GM18507 (cell line): ENCODE results near the gene IFFO2.

Source experiments
- DNase-seq: peaks from one replicate; pipeline ENCODE4 v3.0.0; 2011; ENCODE audit warnings: low read depth; ENCODE audit not compliant: insufficient read length; ENCODE audit errors: extremely low spot score
- FAIRE-seq: peaks from 2 replicates; lab custom pipeline; 2011; peaks lifted over from hg19 to GRCh38; lab: Jason Lieb, UNC

IFFO2 gene

GRCh38 chr1:18868801-18869424 lies 87.6 kb downstream of the IFFO2 start:
- DNase-seq = no peak
- FAIRE-seq = no peak

DNA sequence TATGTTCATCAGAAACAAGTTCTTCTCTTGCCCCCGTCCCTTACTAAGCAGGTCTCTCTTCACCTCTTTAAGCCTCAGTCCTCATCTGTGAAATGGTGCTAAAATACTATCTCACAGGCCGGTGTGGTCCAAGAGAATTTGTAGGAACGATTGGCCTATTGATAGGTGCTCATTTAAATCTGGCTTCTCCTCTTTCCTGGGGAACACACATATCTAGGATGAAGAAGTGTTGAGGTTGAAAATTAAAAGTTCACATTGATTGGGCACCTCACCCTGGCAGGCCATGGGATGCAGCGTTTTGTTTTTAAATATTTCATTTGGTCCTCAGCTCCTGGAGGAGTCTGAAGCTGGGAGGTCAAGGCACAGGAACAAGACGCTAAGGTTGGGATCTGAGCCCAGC lies 88.1 kb downstream of the IFFO2 start:
- DNase-seq = no peak
- FAIRE-seq = no peak

DNA sequence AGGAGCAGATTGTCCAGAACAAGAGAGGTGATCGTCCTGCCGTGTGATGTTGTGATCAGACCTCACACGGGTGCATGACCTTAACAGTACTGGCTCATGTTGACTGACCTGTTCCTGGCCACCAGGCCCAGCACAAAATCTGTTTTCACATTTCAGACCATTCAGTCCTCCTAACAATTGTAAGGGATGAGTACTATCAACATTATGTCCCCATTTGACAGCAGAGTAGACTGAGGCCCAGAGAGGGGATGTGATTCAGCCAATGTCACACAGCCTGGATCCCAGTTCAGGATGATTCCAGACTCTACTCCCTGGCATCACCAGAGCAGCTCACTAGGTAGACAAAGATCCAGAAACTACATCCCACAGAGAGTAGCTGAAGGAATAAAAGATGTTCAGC lies 89.6 kb downstream of the IFFO2 start:
- DNase-seq = no peak
- no peak for FAIRE-seq

- no peak for FAIRE-seq
Measured at GRCh38 chr1:18866314-18866713, 90.2 kb downstream of the IFFO2 start.

DNA sequence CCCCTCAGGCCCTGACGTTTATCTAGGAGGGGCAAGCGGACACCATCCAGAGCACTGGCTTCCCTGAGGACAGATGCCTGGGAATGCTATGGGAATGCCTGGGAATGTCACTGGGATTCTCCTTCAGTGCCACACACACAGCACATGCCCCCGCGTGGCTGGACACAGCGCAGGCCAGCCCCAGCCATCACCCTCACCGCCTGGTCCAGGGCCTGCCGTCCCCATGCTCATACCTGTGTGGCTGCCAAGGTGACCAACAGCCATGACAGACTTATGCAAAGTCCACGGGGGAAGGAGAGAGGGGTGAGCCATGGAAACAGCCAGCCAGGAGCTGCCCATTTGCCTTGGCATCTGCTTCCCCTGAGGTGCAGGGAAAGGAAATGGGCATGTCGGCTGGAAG lies 91.3 kb downstream of the IFFO2 start:
- FAIRE-seq = no peak
- no peak for DNase-seq

More at GRCh38 chr1:18866314-18866713, 90.2 kb downstream of the IFFO2 start:
- no peak for DNase-seq

GRCh38 chr1:18861590-18861989 lies 94.9 kb downstream of the IFFO2 start:
- DNase-seq (no peak), FAIRE-seq (no peak)

DNA sequence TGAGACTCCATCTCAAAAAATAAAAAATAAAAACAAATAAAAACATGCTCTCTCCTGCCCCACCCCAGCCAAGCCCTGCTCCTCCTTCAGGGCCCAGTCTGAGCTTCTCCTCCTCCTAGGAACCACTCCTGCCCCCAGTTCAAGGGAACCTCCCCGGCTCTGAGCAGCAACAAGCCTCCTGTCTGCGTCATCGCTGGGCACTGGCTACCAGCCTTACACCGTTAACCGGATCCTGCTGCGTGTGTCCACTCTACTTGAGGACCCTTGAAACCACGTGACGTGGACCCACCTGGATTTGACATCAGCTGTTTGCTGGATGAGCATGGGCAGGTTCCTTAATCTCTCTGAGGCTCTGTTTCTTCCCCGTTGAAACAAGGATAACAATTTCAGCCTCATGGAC lies 95.4 kb downstream of the IFFO2 start:
- DNase-seq (no peak), FAIRE-seq (no peak)

DNA sequence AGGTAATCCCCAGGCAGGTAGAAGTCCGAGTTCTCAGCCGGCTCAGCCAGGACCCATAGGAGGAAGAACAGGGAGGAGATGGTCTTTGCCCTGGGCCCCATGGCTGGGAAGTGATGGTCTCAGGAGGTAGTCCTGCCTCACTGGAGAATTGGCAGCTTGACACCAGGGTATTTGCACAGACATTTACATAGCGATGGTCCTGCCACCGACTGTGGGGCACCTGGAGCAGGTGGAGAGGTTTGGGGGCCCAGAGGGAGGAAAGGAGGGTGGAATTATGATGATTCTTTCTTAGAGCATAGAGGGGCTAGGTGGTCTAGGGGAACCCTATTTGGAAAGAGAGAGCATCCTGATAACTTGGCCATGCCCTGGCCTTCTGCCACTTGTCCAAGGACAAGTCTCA lies 96.9 kb downstream of the IFFO2 start, which contains the start of gene TAS1R2:
Gene TAS1R2 (minus strand): TSS at position 101 of the 400 bp plus-strand sequence. CDS start 0 bp downstream, at position 101.
- DNase-seq (no peak), FAIRE-seq (no peak)

DNA sequence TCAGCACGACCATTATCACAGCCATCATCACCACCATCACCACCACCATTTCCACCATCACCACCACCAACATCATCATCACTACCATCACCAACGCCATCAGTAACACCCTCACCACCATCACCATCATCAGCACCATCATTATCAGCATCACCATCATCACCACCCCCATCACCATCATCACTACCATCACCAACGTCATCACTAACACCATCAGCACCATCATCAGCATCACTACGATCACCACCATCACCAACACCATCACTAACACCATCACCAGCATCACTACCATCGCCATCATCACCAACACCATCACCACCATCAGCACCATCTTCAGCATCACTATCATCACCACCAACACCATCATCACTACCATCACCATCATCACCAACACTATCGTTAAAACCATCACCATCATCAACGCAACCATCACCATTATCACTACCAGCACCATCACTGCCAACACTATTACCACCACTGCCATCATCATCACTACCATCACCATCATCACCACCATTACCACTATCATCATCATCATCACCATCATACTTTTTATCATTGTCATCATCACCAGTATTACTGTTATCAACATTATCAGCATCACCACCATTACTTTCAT lies 98.3 kb downstream of the IFFO2 start:
- FAIRE-seq (no peak), DNase-seq (no peak)

DNA sequence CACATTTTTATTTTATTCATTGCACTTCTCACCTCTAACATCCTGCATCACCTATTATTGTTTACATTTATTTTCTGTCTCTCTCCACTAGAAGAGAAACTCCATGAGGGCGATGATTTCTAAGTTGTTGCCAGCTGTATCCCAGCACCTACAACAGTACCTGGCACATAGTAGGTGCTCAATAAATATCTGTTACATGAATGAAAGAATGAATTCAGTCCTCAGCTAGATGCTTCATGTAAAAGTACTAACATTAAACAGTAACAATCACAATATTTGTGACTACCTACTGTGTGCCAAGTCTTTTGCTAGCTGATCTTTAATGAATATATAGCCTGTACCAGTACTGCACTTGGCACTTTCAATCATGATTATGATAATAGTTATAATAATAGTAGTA lies 100.0 kb downstream of the IFFO2 start:
- no peak for DNase-seq
- no peak for FAIRE-seq

DNA sequence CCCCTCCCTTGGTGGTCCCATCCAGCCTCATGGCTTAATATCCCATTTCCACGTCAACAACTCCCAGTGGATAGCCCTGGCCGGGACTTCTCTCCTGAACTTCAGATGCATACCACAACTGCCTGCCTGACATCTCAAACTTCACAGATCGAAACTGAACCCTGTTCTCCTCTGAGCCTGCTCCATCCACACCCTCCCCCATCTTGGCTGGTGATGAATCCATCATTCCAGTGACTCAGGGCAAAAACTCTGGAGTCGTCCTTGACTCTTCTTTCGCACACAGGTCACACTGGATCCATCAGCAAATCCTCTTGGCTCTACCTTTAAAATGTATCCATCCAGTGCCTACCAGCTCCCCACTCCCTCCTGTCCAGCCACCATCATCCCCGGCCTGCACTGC lies 100.9 kb downstream of the IFFO2 start:
- FAIRE-seq (no peak), DNase-seq (no peak)

GRCh38 chr1:18854331-18855025 lies 102.0 kb downstream of the IFFO2 start:
- DNase-seq (no peak), FAIRE-seq (no peak)
